ENCODE data around the gene C1QTNF8. TPM values are rescaled to one million over a fixed set of nuclear protein-coding genes. Genes with fewer than 3 reads are reported as not detected.

The C1QTNF8 gene
- total and polyA plus RNA-seq, 4 donors, result not detected

GRCh38 chr16:1042866-1043265, 53.2 kb downstream of the C1QTNF8 start:
- Histone ChIP-seq H3K4me3 (ENCODE audit: low read depth in 1 of 3, low read length in 3 of 3) (no peak overlapping the region), H3K27me3 (ENCODE audit: control insufficient read depth in 4 of 4, insufficient read depth in 4 of 4, low read length in 3 of 4) (peaks cover 0 to 8% (median 0%) of the 10 kb centered on the region in 4 donors), H3K4me1 (ENCODE audit: control insufficient read depth in 4 of 4, insufficient read depth in 4 of 4, low read length in 3 of 4) (no peaks in the 10 kb centered on the region), H3K9ac (ENCODE audit: low read depth in 1 of 2, low read length in 2 of 2) (no peak overlapping the region), H3K9me3 (ENCODE audit: control insufficient read depth in 4 of 4, low read length in 3 of 4) (peaks cover 0 to 5% (median 2%) of the 10 kb centered on the region in 4 donors), H3K27ac (ENCODE audit: low read depth in 1 of 2, low read length in 2 of 2) (no peak overlapping the region), H3K36me3 (ENCODE audit: control insufficient read depth in 4 of 4, insufficient read depth in 3 of 4, low read depth in 1 of 4, low read length in 3 of 4) (no peaks in the 10 kb centered on the region)
- no peak for DNase-seq (ENCODE audit: low spot score)
- WGBS, result 61% methylated on average over 19 of the region's 19 CpGs
- TF ChIP-seq JUND (IDR thresholded peaks at IDR 0.05) (no peak), EGR1 (IDR thresholded peaks at IDR 0.05; ENCODE audit: low read depth in 2 of 2) (no peak), RXRA (IDR thresholded peaks at IDR 0.05) (no peak), HNF4A (conservative IDR thresholded peaks at IDR 0.05) (no peak), RAD21 (IDR thresholded peaks at IDR 0.05) (no peak), MAX (IDR thresholded peaks at IDR 0.05) (no peak), REST (IDR thresholded peaks at IDR 0.05) (no peak), NR2F2 (IDR thresholded peaks at IDR 0.05) (no peak), ATF3 (IDR thresholded peaks at IDR 0.05) (no peak), ZBTB33 (IDR thresholded peaks at IDR 0.05) (no peak), GABPA (IDR thresholded peaks at IDR 0.05 in 1 of 2, conservative IDR thresholded peaks at IDR 0.05 in 1 of 2) (no peak), SP1 (IDR thresholded peaks at IDR 0.05) (no peak), CTCF (IDR thresholded peaks at IDR 0.05; ENCODE audit: low read depth, low read length, missing input control) (no peak), FOXA1 (IDR thresholded peaks at IDR 0.05) (no peak), HNF4G (IDR thresholded peaks at IDR 0.05) (no peak), YY1 (IDR thresholded peaks at IDR 0.05) (no peak), FOXA2 (IDR thresholded peaks at IDR 0.05) (no peak), TAF1 (conservative IDR thresholded peaks at IDR 0.05) (no peak)

Data from liver (tissue), 9 donors.